ENCODE results near the gene ITM2C. TPM values are rescaled to one million over a fixed set of nuclear protein-coding genes. Genes with fewer than 3 reads are reported as not detected.

The ITM2C gene
- total RNA-seq, 1 donor = 20.6 TPM

- Histone ChIP-seq H3K27me3 (ENCODE audit: insufficient read depth, low read length) (no peaks in the 10 kb centered on the region), H3K4me1 (ENCODE audit: insufficient read depth, low read length) (peaks cover 16% of the 10 kb centered on the region), H3K9me3 (ENCODE audit: low read depth, low read length) (no peaks in the 10 kb centered on the region), H3K4me3 (ENCODE audit: low read length) (no peak overlapping the region)
Observed at GRCh38 chr2:230925879-230926765, 61.4 kb downstream of the ITM2C start.

- Histone ChIP-seq H3K4me3 (ENCODE audit: low read length) (no peak overlapping the region), H3K4me1 (ENCODE audit: insufficient read depth, low read length) (peaks cover 21% of the 10 kb centered on the region), H3K27me3 (ENCODE audit: insufficient read depth, low read length) (no peaks in the 10 kb centered on the region), H3K9me3 (ENCODE audit: low read depth, low read length) (no peaks in the 10 kb centered on the region)
Observed at GRCh38 chr2:230927711-230928341, 63.1 kb downstream of the ITM2C start.

Other genes starting within 250 kb of the ITM2C start
- 81.0 TPM for gene CAB39, start 152.1 kb upstream of the ITM2C start, total RNA-seq
- 1.2 TPM for gene GPR55, start 60.3 kb downstream of the ITM2C start, total RNA-seq
- not detected for gene SPATA3, start 131.2 kb downstream of the ITM2C start, total RNA-seq
- gene C2orf72, start 172.6 kb downstream of the ITM2C start, total RNA-seq = not detected
- gene PSMD1, start 191.9 kb downstream of the ITM2C start, total RNA-seq = 40.3 TPM

All from mononuclear cell (primary cell).